NCI-H2029 treated with DMSO at 0.1 percent for 48 hours (cell line): ENCODE results near the gene PDAP1.
"Not testable (repeated sequence)": the region's sequence is repeated elsewhere in the genome, so short reads cannot be mapped to it uniquely, and the experiment has no call there.

Experiments used
- DNase-seq: peaks from one replicate; lab custom pipeline; 2025; lab: John Stamatoyannopoulos, UW

Gene PDAP1

DNA sequence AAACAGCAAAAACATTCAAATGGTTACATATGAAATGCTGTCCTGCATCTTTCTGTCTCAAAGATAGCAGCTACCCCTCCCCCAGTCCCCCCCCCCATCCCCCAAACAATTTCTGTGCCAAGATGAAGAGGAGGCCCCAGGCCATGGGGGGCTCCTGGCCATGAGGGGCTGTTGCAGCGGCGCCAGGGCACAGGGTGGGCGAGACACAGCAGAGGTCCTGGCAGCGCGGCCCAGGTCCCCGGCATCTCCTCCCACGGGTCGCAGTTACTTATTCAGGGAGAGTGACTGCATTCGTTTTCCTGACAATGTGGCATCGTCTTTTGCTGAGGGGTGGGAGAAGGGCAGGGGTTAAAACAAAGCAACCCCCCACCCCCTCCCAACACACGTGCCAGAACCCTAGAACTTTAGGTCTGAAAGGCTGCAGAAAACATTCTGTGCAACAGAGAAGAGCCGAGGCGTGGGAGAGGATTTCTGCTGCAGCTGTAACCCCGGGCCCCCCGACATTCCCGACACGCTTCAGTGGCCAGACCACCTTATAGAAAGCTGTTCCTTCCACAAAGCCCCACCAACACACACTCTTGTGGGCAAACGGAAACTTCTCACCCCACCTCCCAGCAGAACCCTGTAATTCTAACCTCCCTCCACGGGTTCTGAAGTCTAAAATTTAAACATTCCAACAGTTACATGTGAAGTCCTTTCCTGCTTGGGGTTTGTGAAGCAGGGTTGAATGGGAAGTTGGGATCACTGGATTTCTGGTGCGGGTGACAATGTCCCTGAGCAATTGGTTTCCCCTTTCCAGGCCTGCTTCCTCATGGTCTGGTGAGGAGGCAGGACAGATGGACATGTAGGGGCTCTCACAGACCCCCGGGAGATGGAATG, 11.7 kb downstream of the PDAP1 start:
- no peak for DNase-seq

DNA sequence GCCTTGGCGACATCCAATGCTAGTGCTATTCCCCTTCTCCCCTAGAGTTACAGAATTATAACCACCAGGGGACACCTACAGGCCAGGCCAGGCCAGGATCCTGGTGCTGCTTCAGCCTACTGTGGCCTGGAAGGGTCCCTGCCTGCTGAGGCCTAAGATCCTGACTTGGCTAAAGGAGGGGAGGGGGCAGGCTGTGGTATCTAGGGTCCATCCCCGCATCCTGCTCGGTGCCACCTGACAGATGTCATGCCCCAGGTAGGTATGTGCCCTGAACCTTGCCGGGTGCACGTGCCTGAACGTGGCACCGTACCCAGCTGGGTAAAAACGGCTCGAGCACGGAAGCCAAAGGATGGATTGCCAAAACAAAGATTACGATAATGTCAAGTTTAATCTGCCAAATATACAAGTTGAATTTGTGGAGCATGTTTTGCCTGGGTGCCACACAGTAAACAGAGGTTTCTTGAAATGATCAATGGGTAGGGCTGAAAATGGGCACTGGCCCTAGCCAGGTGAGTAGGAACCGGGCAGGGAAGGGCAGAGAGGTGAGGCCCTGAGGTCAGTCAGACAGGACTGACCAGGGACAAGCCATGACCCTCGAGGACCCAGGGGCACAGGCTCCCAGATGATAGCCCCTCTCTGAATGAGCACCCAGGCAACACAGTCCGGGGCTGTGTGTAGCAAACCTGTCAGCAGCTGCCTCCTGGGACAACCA, 12.6 kb downstream of the PDAP1 start:
- no peak for DNase-seq

- DNase-seq: no peak
Observed at GRCh38 chr7:99394188-99394502, 14.3 kb downstream of the PDAP1 start.

DNA sequence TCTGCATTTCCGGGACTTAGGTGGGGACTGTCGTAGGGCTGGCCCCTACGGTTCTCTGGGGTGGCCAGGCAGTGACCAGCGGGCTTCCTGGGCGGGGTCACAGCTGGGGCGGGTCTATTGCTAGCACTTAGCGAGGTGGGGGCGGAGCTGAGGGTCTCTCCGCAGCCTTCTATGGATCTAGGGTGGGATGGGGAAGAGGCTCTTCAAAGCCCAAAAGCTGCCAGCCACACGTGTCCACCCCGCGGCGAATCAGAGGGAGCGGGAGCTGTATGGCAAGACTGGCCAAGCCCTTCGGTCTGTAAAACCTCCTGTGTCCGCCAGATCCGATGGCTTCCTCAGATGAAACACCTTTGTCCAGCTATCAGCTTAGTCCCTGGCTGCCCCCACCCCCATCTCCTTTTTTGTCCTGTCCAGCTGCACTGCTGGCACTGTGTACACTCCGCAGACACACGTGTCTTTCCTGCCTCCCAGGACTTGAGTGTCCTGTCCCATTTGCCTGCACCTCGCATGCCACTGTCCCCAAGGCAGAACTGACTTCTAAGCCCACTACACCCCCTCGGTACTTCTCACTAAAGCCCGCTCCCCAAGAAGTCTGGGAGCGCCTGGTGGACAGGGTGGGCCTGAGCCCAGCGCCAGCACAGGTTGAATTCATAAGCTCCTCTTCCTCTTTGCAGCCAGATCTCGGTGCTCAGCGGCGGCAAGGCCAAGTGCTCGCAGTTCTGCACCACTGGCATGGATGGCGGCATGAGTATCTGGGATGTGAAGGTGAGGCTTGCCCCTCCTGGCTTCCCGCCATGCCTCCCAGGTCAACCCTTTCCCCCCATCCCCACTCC, 14.8 kb downstream of the PDAP1 start:
- peak; percentile 40 for DNase-seq

- peak; percentile 41 for DNase-seq
Observed at GRCh38 chr7:99392659-99393354, 15.6 kb downstream of the PDAP1 start.

DNA sequence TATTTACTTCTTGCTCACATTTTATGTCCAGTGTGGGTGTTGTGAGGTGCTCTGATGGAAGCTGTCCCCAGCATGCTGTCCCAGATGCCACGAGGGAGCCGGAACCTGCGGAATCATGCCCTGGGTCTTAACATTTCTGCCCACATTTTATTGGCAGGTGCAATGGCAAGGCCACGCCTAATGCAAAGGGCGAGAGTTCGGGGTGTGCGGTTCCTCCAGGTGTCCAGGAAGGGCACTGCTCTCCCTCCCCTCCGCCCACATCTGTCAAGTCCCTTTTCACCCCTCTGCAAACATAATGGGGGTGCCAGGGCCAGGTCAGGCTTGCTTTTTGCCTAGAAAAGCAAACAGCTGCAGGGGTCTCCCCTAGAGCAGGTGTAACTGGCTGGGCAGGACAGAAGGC, 16.4 kb downstream of the PDAP1 start:
- DNase-seq: no peak

DNA sequence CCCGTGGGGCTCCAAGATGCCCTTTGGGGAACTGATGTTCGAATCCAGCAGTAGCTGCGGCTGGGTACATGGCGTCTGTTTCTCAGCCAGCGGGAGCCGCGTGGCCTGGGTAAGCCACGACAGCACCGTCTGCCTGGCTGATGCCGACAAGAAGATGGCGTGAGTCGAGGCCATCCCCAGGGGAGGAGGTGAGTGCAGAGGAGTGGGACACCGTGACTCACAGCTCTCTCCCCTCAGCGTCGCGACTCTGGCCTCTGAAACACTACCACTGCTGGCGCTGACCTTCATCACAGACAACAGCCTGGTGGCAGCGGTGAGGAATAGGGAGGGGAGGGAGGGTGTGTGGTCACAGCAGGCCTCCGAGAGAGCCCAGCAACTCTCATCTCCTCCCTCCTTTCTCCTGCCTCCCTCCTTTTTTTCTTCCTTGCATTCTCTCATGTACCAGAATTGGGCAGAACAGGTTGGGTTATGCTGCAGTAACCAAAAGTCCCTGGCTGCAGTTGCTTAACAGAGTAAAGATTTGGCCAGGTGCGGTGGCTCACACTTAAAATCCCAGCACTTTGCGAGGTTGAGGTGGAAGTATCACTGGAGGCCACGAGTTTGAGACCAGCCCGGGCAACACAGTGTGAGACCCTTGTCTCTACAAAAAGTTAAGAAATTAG, 17.3 kb downstream of the PDAP1 start:
- DNase-seq: no peak

- DNase-seq: no peak
Observed at GRCh38 chr7:99389772-99390171, 18.6 kb downstream of the PDAP1 start.

GRCh38 chr7:99387912-99388311, 20.5 kb downstream of the PDAP1 start:
- DNase-seq: no peak

DNA sequence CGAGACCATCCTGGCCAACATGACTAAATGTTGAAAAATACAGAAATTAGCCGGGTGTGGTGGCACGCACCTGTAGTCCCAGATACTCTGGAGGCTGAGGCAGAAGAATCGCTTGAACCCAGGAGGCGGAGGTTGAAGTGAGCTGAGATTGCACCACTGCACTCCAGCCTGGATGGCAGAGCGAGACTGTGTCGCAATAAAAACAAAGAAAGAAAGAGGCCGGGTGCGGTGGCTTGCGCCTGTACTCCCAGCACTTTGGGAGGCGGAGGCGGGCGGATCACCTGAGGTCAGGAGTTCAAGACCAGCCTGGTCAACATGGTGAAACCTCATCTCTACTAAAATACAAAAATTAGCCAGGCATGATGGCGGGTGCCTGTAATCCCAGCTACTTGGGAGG, 21.2 kb downstream of the PDAP1 start:
- DNase-seq: not testable (repeated sequence)

- no peak for DNase-seq
Observed at GRCh38 chr7:99386584-99387238, 21.7 kb downstream of the PDAP1 start.

DNA sequence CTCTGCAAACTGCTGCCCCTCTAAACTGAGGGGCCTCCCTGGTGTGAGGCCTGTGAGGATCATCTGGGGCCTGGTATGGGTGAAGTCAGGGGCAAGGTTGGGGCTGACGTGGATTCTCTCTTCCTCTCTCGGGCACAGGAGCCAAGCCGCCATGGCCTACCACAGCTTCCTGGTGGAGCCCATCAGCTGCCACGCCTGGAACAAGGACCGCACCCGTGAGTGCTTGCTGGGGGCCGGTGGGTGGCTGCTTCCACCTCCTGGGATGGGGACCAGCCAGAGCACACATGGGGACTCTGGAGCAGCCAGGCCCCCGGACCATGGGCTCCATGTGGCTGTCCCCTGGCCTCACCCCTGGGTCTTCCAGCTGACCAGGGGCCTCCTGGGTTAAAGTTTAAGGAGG, 22.8 kb downstream of the PDAP1 start:
- no peak for DNase-seq

- no peak for DNase-seq
Observed at GRCh38 chr7:99384523-99384922, 23.9 kb downstream of the PDAP1 start.

DNA sequence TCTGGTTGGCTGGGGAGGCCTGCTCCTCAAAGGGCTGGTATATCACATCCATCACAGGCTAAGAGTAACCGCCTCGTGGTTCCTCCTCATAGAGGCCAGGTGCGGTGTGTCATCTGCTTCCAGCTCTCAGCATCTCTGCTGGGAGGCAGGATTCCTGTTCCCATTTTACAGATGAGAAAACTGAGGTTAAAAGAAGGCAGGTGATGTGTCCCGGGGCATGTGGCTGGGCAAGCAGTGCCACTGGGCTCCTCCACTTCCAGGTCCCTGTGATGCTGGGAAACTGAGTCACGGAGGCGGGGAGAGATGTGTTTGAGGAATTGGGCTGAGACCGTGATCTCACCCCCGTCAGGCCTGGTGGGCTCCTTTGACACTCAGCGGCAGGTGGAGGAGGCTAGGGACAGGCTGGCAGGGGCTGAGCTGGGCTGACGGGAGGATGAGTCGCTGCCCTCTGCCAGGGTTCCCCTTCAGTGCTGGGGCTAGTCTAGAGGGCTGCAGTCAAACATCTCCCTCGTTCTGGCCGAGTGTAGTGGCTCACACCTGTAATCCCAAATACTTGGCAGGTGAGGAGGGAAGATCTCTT, 24.5 kb downstream of the PDAP1 start:
- DNase-seq: no peak

DNA sequence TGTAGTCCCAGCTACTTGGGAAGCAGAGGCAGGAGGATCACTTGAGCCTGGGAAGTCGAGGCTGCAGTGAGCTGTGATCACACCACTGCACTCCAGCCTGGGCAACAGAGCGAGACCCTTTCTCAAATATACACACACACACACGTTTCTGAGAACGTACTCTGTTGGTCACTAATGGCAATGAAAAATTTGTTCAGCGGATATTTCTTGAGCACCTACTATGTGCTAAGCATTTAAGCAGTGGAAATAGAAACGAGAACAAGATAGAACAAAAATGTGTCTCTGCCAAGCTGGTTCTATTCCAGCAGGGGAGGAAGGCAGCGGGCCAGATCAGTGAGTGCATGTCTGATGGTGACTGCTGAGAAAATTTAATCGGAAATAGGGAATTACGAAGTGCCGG, 25.2 kb downstream of the PDAP1 start:
- no peak for DNase-seq

GRCh38 chr7:99381664-99382075, 26.7 kb downstream of the PDAP1 start:
- no peak for DNase-seq

GRCh38 chr7:99380823-99381663, 27.4 kb downstream of the PDAP1 start:
- DNase-seq: no peak

DNA sequence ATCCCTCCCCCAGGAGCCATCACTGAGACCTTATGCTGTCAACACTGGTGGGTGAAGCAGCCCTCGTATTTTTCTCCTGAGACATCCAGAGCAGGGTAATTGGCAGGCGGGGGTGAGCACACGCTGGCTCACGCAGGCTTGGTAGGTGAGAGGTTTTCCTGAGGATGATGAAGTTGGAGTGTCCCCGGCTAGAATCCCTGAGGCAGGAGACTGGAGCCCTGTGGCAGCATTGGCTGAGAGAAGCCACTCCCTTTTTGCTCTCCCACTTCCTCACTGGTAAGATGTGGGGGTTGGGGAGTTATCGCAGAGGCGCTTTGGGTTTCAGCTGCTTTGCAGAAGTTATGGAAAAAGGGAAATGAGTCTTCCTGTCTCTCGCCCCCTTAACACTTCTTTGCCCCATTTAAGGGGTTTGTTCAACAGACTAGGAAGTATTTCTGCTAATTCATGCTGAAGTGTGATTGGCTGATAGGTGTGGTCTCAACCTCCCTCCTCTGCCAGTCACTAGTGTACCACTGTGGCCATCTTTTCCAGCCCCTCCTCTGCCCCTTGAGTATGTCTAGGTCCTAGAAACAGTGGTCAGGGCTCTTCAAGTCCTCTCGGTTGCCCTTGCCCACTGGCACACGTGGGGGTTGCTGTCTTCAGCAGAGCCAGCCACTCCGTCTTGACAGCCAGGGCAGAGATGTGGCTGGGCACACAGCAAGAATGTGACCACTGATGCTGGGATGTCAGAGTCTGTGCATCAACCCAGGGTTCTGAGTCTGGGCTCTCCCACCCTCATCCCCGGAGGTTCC, 28.2 kb downstream of the PDAP1 start:
- no peak for DNase-seq

- not testable (repeated sequence) for DNase-seq
Observed at GRCh38 chr7:99379693-99380031, 28.7 kb downstream of the PDAP1 start.
